OCI-LY7 (cell line): ENCODE results near the gene ANKS1A.

Experiments used
- EZH2phosphoT487 ChIP-seq: fragments of 200-600 bp; sonication (generic); IDR thresholded peaks from 2 replicates; pipeline ENCODE4 v1.6.1; 2018; ENCODE audit warnings: low read depth, borderline replicate concordance, mild to moderate bottlenecking, mixed run types, antibody characterized with exemption, low read length, moderate library complexity, mixed read lengths
- TF ChIP-seq, protein P1 (sequence below): fragments of 200-600 bp; sonication (generic); conservative IDR thresholded peaks from 2 replicates; pipeline ENCODE4 v1.5.1; 2014; ENCODE audit warnings: mild to moderate bottlenecking, antibody characterized with exemption, low read length, moderate library complexity, mixed read lengths

- TF ChIP-seq, protein P1, sequence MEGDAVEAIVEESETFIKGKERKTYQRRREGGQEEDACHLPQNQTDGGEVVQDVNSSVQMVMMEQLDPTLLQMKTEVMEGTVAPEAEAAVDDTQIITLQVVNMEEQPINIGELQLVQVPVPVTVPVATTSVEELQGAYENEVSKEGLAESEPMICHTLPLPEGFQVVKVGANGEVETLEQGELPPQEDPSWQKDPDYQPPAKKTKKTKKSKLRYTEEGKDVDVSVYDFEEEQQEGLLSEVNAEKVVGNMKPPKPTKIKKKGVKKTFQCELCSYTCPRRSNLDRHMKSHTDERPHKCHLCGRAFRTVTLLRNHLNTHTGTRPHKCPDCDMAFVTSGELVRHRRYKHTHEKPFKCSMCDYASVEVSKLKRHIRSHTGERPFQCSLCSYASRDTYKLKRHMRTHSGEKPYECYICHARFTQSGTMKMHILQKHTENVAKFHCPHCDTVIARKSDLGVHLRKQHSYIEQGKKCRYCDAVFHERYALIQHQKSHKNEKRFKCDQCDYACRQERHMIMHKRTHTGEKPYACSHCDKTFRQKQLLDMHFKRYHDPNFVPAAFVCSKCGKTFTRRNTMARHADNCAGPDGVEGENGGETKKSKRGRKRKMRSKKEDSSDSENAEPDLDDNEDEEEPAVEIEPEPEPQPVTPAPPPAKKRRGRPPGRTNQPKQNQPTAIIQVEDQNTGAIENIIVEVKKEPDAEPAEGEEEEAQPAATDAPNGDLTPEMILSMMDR, result no peak
- TF ChIP-seq EZH2phosphoT487, result no peak
Measured at GRCh38 chr6:34897130-34897529, 8.1 kb downstream of the ANKS1A start.
